ENCODE data around the gene CRYZL1. TPM values are rescaled to one million over a fixed set of nuclear protein-coding genes. Genes with fewer than 3 reads are reported as not detected.

The CRYZL1 gene
- total and polyA plus RNA-seq, 7 experiments from 2014 or later: 33.0 to 75.5 (median 40.4) TPM

Other genes starting within 250 kb of the CRYZL1 start
- 10 to 100 TPM in 4 of 5 experiments, 1 to 10 TPM in 1; 9.1 to 80.5 (median 33.7) TPM for gene IFNGR2, start 238.3 kb downstream of the CRYZL1 start, total RNA-seq
- gene IFNGR2, start 238.3 kb downstream of the CRYZL1 start, polyA plus RNA-seq: 10 to 100 TPM; 29.8 to 39.2 TPM
- gene TMEM50B, start 161.8 kb downstream of the CRYZL1 start, total RNA-seq: 100 to 1,000 TPM in 2 of 5 experiments, 10 to 100 TPM in 3; 38.3 to 108 (median 61.7) TPM
- 10 to 100 TPM; 37.0 to 46.5 TPM for gene TMEM50B, start 161.8 kb downstream of the CRYZL1 start, polyA plus RNA-seq
- 1 to 10 TPM in 1 of 5 experiments, under 1 TPM in 3, not detected in 1; 0.27 to 1.5 (median 0.61) TPM for gene DNAJC28, start 150.0 kb downstream of the CRYZL1 start, total RNA-seq
- under 1 TPM; 0.54 to 0.92 TPM for gene DNAJC28, start 150.0 kb downstream of the CRYZL1 start, polyA plus RNA-seq
- 10 to 100 TPM; 38.3 to 98.8 (median 71.9) TPM for gene GART, start 99.6 kb downstream of the CRYZL1 start, total RNA-seq
- gene GART, start 99.6 kb downstream of the CRYZL1 start, polyA plus RNA-seq: 10 to 100 TPM; 37.3 to 56.4 TPM
- 100 to 1,000 TPM; 337 to 497 (median 431) TPM for gene SON, start 98.7 kb downstream of the CRYZL1 start, total RNA-seq
- 100 to 1,000 TPM; 481 to 546 TPM for gene SON, start 98.7 kb downstream of the CRYZL1 start, polyA plus RNA-seq
- gene DONSON, start 53.1 kb downstream of the CRYZL1 start, total RNA-seq: 10 to 100 TPM in 3 of 5 experiments, 1 to 10 TPM in 2; 8.9 to 30.8 (median 10.7) TPM
- 1 to 10 TPM; 4.2 to 4.4 TPM for gene DONSON, start 53.1 kb downstream of the CRYZL1 start, polyA plus RNA-seq
- 1 to 10 TPM; 1.8 to 8.6 (median 3.5) TPM for gene ITSN1, start 760 bp upstream of the CRYZL1 start, total RNA-seq
- gene ITSN1, start 760 bp upstream of the CRYZL1 start, polyA plus RNA-seq: 1 to 10 TPM; 1.2 to 1.8 TPM

All from naive thymus-derived CD4-positive, alpha-beta T cell (primary cell).